Gastroesophageal sphincter (tissue), 3 donors: ENCODE measurements around the gene AREG.

Experiments used
- CTCF ChIP-seq, 4 experiments: fragments of 200-600 bp in 2 of 4; fragments of 450-650 bp in 2 of 4; sonication (generic) in 1 of 4; IDR thresholded peaks; one replicate each; pipeline ENCODE4 v1.5.1; 2017 to 2019; ENCODE audit warnings: antibody characterized with exemption in 4 of 4, mild to moderate bottlenecking in 2 of 4, moderate library complexity in 2 of 4
- POLR2A ChIP-seq, 2 donors: fragments of 450-650 bp; IDR thresholded peaks; one replicate each; pipeline ENCODE4 v1.6.1; 2017; ENCODE audit warnings: antibody characterized with exemption in 2 of 2, mild to moderate bottlenecking in 2 of 2, moderate library complexity in 1 of 2
- POLR2AphosphoS5 ChIP-seq: sonication (generic); formaldehyde crosslinking; IDR thresholded peaks from one replicate; pipeline ENCODE4 v1.6.1; 2017; ENCODE audit warnings: antibody characterized with exemption

GRCh38 chr4:74437866-74438265 lies 7.1 kb upstream of the AREG start:
- TF ChIP-seq POLR2A (IDR thresholded peaks at IDR 0.05) = no peak
- no peak for TF ChIP-seq CTCF (IDR thresholded peaks at IDR 0.05)
- TF ChIP-seq POLR2AphosphoS5 = no peak
